Measurements from ENCODE around the gene STRN. TPM values are rescaled to one million over a fixed set of nuclear protein-coding genes. Genes with fewer than 3 reads are reported as not detected.
"Not testable (repeated sequence)": the region's sequence is repeated elsewhere in the genome, so short reads cannot be mapped to it uniquely, and the experiment has no call there.

The STRN gene
- total RNA-seq, 1 experiment from 2014 or later = 4.4 TPM

GRCh38 chr2:36915627-36916026 lies 50.7 kb downstream of the STRN start:
- no peak for DNase-seq (ENCODE audit: low spot score)

GRCh38 chr2:36912695-36913094 lies 53.6 kb downstream of the STRN start:
- DNase-seq (ENCODE audit: low spot score) = no peak

GRCh38 chr2:36911012-36911411 lies 55.3 kb downstream of the STRN start:
- DNase-seq (ENCODE audit: low spot score) = no peak

GRCh38 chr2:36906277-36906676 lies 60.1 kb downstream of the STRN start:
- no peak for DNase-seq (ENCODE audit: low spot score)

GRCh38 chr2:36904636-36905035 lies 61.7 kb downstream of the STRN start:
- DNase-seq (ENCODE audit: low spot score) = no peak

GRCh38 chr2:36902385-36903120 lies 63.8 kb downstream of the STRN start:
- DNase-seq (ENCODE audit: low spot score) = no peak

GRCh38 chr2:36892805-36893204 lies 73.5 kb downstream of the STRN start:
- no peak for DNase-seq (ENCODE audit: low spot score)

GRCh38 chr2:36889795-36890194 lies 76.5 kb downstream of the STRN start:
- DNase-seq (ENCODE audit: low spot score) = peak; percentile 71

GRCh38 chr2:36887095-36887494 lies 79.2 kb downstream of the STRN start:
- DNase-seq (ENCODE audit: low spot score) = not testable (repeated sequence)

GRCh38 chr2:36886664-36887063 lies 79.7 kb downstream of the STRN start:
- no peak for DNase-seq (ENCODE audit: low spot score)

- no peak for DNase-seq (ENCODE audit: low spot score)
These were observed 80.7 kb downstream of the STRN start for GRCh38 chr2:36885605-36886004.

- no peak for DNase-seq (ENCODE audit: low spot score)
These were observed 83.8 kb downstream of the STRN start for GRCh38 chr2:36882532-36882931.

GRCh38 chr2:36881816-36882215 lies 84.5 kb downstream of the STRN start:
- no peak for DNase-seq (ENCODE audit: low spot score)

- peak; percentile 22 for DNase-seq (ENCODE audit: low spot score)
These were observed 87.9 kb downstream of the STRN start for GRCh38 chr2:36878429-36878828.

- DNase-seq (ENCODE audit: low spot score) = no peak
These were observed 95.1 kb downstream of the STRN start for GRCh38 chr2:36871068-36871707.

GRCh38 chr2:36869606-36870005 lies 96.7 kb downstream of the STRN start:
- no peak for DNase-seq (ENCODE audit: low spot score)

- DNase-seq (ENCODE audit: low spot score) = no peak
These were observed 104.4 kb downstream of the STRN start for GRCh38 chr2:36861896-36862295.

- DNase-seq (ENCODE audit: low spot score) = no peak
These were observed 107.0 kb downstream of the STRN start for GRCh38 chr2:36859366-36859792.

GRCh38 chr2:36858551-36859365 lies 107.6 kb downstream of the STRN start:
- DNase-seq (ENCODE audit: low spot score) = peak; percentile 39

- DNase-seq (ENCODE audit: low spot score) = no peak
These were observed 108.6 kb downstream of the STRN start for GRCh38 chr2:36857713-36858112.

GRCh38 chr2:36855429-36855828 lies 110.9 kb downstream of the STRN start:
- no peak for DNase-seq (ENCODE audit: low spot score)

GRCh38 chr2:36854241-36854640 lies 112.1 kb downstream of the STRN start:
- DNase-seq (ENCODE audit: low spot score) = no peak
